ENCODE data around the gene PCYT1A. TPM values are rescaled to one million over a fixed set of nuclear protein-coding genes. Genes with fewer than 3 reads are reported as not detected.
A peak's percentile ranks its signal among the peaks of the same experiment; 100 is the strongest.

The PCYT1A gene
- total and polyA plus RNA-seq, 12 donors = 20.8 to 111 (median 73.9) TPM

DNA sequence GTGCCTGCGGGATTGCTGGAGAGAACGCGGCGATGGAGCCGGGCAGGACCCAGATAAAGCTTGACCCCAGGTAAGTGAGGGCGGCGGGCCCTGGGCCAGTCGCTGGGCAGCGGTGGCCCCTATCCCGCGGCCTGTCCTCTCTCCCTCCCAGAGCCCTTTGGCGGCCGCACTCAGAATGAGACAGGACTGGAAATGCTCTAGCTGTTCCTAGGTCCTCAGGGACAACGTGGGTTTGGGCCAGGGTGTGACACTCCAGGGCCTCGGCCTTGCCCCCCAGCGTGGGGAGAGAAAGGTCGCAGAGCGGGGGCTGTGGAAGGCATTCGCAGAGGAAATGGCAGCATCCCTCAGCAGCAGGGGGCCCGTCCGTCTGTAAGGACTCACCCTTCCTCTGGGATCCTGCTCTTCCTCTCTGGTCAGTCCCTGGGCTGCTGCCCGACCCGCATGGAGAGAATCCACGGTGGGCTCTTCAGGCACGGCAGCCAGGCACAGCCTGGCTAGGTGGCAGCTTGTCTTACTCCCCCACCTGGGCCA is 70.8 kb downstream of the PCYT1A start:
- no peak for TF ChIP-seq CTCF (IDR thresholded peaks at IDR 0.05)
- no peak for TF ChIP-seq POLR2A (IDR thresholded peaks at IDR 0.05)
- Histone ChIP-seq H3K36me3 (replicated peaks in 1 of 2) (no peaks in the 10 kb centered on the region), H3K27ac (no peak overlapping the region), H3K4me1 (replicated peaks in 1 of 2) (peaks cover 20 to 45% of the 10 kb centered on the region in 2 donors), H3K9me3 (replicated peaks in 1 of 3) (no peaks in the 10 kb centered on the region), H3K4me3 (no peak overlapping the region), H3K27me3 (no peaks in the 10 kb centered on the region)
- no peak for DNase-seq
- intact Hi-C loops (cut with DNase I) = no loop called here
- WGBS, 4 donors = 66 to 81% (median 74%) methylated on average over 1 to 25 of the region's 25 CpGs

GRCh38 chr3:196216089-196216564 is 71.4 kb downstream of the PCYT1A start, which contains the start of gene SLC51A:
Gene SLC51A, plus strand, starts transcription at chr3:196216534. Its CDS starts 179 bp downstream, at chr3:196216713.
- Histone ChIP-seq H3K9me3 (replicated peaks in 1 of 3) (no peaks in the 10 kb centered on the region), H3K4me1 (replicated peaks in 1 of 2) (peaks cover 20 to 45% of the 10 kb centered on the region in 2 donors), H3K27ac (peak within 1 kb of the TSS in 3 of 5 donors; percentile 46 to 85 (median 84)), H3K4me3 (no peak within 1 kb of the TSS), H3K27me3 (no peaks in the 10 kb centered on the region), H3K36me3 (replicated peaks in 1 of 2) (no peaks in the 10 kb centered on the region)
- intact Hi-C loops (cut with DNase I) = no loop called here
- DNase-seq = no peak
- WGBS, 4 donors = 58 to 68% (median 59%) methylated on average over 1 to 15 of the region's 15 CpGs
- TF ChIP-seq POLR2A (IDR thresholded peaks at IDR 0.05) = no peak
- no peak for TF ChIP-seq CTCF (IDR thresholded peaks at IDR 0.05)

GRCh38 chr3:196215493-196216020 is 72.0 kb downstream of the PCYT1A start:
- Histone ChIP-seq H3K27me3 (no peaks in the 10 kb centered on the region), H3K36me3 (replicated peaks in 1 of 2) (no peaks in the 10 kb centered on the region), H3K9me3 (replicated peaks in 1 of 3) (no peaks in the 10 kb centered on the region), H3K4me1 (replicated peaks in 1 of 2) (peaks cover 20 to 45% of the 10 kb centered on the region in 2 donors), H3K4me3 (no peak overlapping the region), H3K27ac (peak overlapping the region in 3 of 5 donors; percentile 46 to 85 (median 84))
- WGBS, 4 donors = 74 to 82% (median 76%) methylated on average over 8 to 10 of the region's 10 CpGs
- TF ChIP-seq CTCF (IDR thresholded peaks at IDR 0.05) (no peak), POLR2A (IDR thresholded peaks at IDR 0.05) (no peak)
- intact Hi-C loops (cut with DNase I) = no loop called here
- DNase-seq = no peak

- TF ChIP-seq CTCF (IDR thresholded peaks at IDR 0.05) = no peak
- WGBS, 4 donors = 43 to 60% (median 51%) methylated on average over 11 to 16 of the region's 16 CpGs
- Histone ChIP-seq H3K27me3 (no peaks in the 10 kb centered on the region), H3K4me1 (replicated peaks in 1 of 2) (peaks cover 20 to 43% of the 10 kb centered on the region in 2 donors), H3K36me3 (replicated peaks in 1 of 2) (no peaks in the 10 kb centered on the region), H3K4me3 (no peak overlapping the region), H3K9me3 (replicated peaks in 1 of 3) (no peaks in the 10 kb centered on the region), H3K27ac (peak overlapping the region; percentile 24 to 85 (median 46))
- intact Hi-C loops (cut with DNase I) = no loop called here
- peak in 6 of 7 donors; percentile 70 to 86 (median 80) for DNase-seq
These were observed 72.6 kb downstream of the PCYT1A start for GRCh38 chr3:196214783-196215441.
